IMR-90 (cell line): ENCODE results near the gene PTPRN2. TPM values are rescaled to one million over a fixed set of nuclear protein-coding genes. Genes with fewer than 3 reads are reported as not detected.

ENCODE experiments used
- ATAC-seq: fragments of 200-7000 bp; cut with Tn5 transposase; 2 replicates; pipeline ENCODE4 v1.9.1; 2020; ENCODE audit warnings: low read depth, mild to moderate bottlenecking, moderate library complexity
- BruUV-seq: library from RNA; stranded (reverse); fragments of 400-500 nt; replicated peaks from 2 replicates; lab custom pipeline; 2021; lab: Mats Ljungman, UMichigan
- CTCF ChIA-PET: fragments of 300-600 bp; formaldehyde crosslinking; extraction: SDS; loops from one replicate; lab custom pipeline; 2021; ENCODE audit warnings: antibody characterized with exemption; lab: Yijun Ruan, JAX
- POLR2A ChIA-PET: fragments of 300-600 bp; sonication (Branson Sonifier 250); formaldehyde crosslinking; loops from one replicate; lab custom pipeline; 2022; ENCODE audit warnings: antibody characterized with exemption; ENCODE audit not compliant: unreplicated experiment; lab: Charles Lee
- DNase-seq: peaks from one replicate; pipeline ENCODE4 v3.0.0; 2013
- H2AFZ ChIP-seq: replicated peaks from 2 replicates; pipeline ENCODE3; 2013; ENCODE audit warnings: low read length, mild to moderate bottlenecking; ENCODE audit not compliant: poor library complexity
- H2AK5ac ChIP-seq: 2 replicates; pipeline ENCODE4 v1.6.1; 2013; ENCODE audit warnings: low read depth, low read length, inconsistent platforms
- H2AK9ac ChIP-seq: replicated peaks from 2 replicates; pipeline ENCODE3; 2013; ENCODE audit warnings: mild to moderate bottlenecking, low read depth, low read length, moderate library complexity; ENCODE audit not compliant: poor library complexity
- H2BK120ac ChIP-seq: 2 replicates; pipeline ENCODE4 v1.6.1; 2013; ENCODE audit warnings: low read depth, low read length, inconsistent platforms
- H2BK15ac ChIP-seq: 3 replicates; pipeline ENCODE4 v1.6.1; 2013; ENCODE audit warnings: low read depth, low read length, inconsistent platforms
- H2BK20ac ChIP-seq: 2 replicates; pipeline ENCODE4 v1.6.1; 2013; ENCODE audit warnings: low read depth, mild to moderate bottlenecking, inconsistent platforms, low read length, moderate library complexity
- H2BK5ac ChIP-seq: 2 replicates; pipeline ENCODE4 v1.6.1; 2013; ENCODE audit warnings: mild to moderate bottlenecking, low read depth, low read length, inconsistent platforms; ENCODE audit not compliant: poor library complexity, severe bottlenecking
- H3K14ac ChIP-seq: replicated peaks from 2 replicates; pipeline ENCODE4 v1.6.1; 2013; ENCODE audit warnings: low read depth, low read length, inconsistent platforms
- H3K18ac ChIP-seq: 2 replicates; pipeline ENCODE4 v1.6.1; 2013; ENCODE audit warnings: low read depth, low read length, control low read depth
- H3K23ac ChIP-seq: 2 replicates; pipeline ENCODE4 v1.6.1; 2013; ENCODE audit warnings: low read depth, low read length, inconsistent platforms
- H3K27ac ChIP-seq: 2 replicates; pipeline ENCODE4 v1.5.1; 2013; ENCODE audit warnings: mild to moderate bottlenecking, control low read depth, low read length; ENCODE audit not compliant: insufficient read depth
- H3K27me3 ChIP-seq: 2 replicates; pipeline ENCODE4 v1.6.1; 2013; ENCODE audit warnings: low read length; ENCODE audit not compliant: control insufficient read depth, insufficient read depth
- H3K36me3 ChIP-seq: 2 replicates; pipeline ENCODE4 v1.6.1; 2013; ENCODE audit warnings: low read length, mixed read lengths; ENCODE audit not compliant: control insufficient read depth, insufficient read depth
- H3K4ac ChIP-seq: 2 replicates; pipeline ENCODE4 v1.6.1; 2013; ENCODE audit warnings: low read depth, low read length, inconsistent platforms
- H3K4me1 ChIP-seq: 2 replicates; pipeline ENCODE4 v1.6.1; 2013; ENCODE audit warnings: low read length, mixed read lengths; ENCODE audit not compliant: control insufficient read depth, insufficient read depth
- H3K4me2 ChIP-seq: 2 replicates; pipeline ENCODE4 v1.6.1; 2013; ENCODE audit warnings: low read depth, mild to moderate bottlenecking, control low read depth, low read length, moderate library complexity
- H3K4me3 ChIP-seq: 2 replicates; pipeline ENCODE4 v1.5.1; 2013; ENCODE audit warnings: low read depth, mild to moderate bottlenecking, control low read depth, low read length, moderate library complexity; ENCODE audit not compliant: insufficient read depth
- H3K56ac ChIP-seq: 2 replicates; pipeline ENCODE4 v1.6.1; 2013; ENCODE audit warnings: low read length, inconsistent platforms; ENCODE audit not compliant: insufficient read depth; ENCODE audit errors: extremely low read depth
- H3K79me1 ChIP-seq, 2 experiments: 2 replicates each; pipeline ENCODE4 v1.6.1; 2013; ENCODE audit warnings: low read length in 2 of 2, inconsistent platforms in 1 of 2, low read depth in 1 of 2
- H3K9ac ChIP-seq: 2 replicates; pipeline ENCODE4 v1.6.1; 2013; ENCODE audit warnings: low read depth, low read length, control low read depth
- H3K9me1 ChIP-seq: 2 replicates; pipeline ENCODE4 v1.6.1; 2013; ENCODE audit warnings: low read length, inconsistent platforms; ENCODE audit not compliant: insufficient read depth
- H3K9me3 ChIP-seq: 2 replicates; pipeline ENCODE4 v1.6.1; 2013; ENCODE audit warnings: low read length; ENCODE audit not compliant: control insufficient read depth, insufficient read depth
- H4K20me1 ChIP-seq: 2 replicates; pipeline ENCODE4 v1.6.1; 2013; ENCODE audit warnings: low read length, inconsistent platforms; ENCODE audit not compliant: insufficient read depth
- H4K5ac ChIP-seq: 2 replicates; pipeline ENCODE4 v1.6.1; 2013; ENCODE audit warnings: mild to moderate bottlenecking, low read depth, low read length, control low read depth
- H4K8ac ChIP-seq, 2 experiments: 2 replicates each; pipeline ENCODE4 v1.6.1; 2013; ENCODE audit warnings: low read depth in 2 of 2, low read length in 2 of 2, control low read depth in 1 of 2, inconsistent platforms in 1 of 2
- H4K91ac ChIP-seq: 2 replicates; pipeline ENCODE4 v1.6.1; 2013; ENCODE audit warnings: low read depth, low read length, inconsistent platforms; ENCODE audit not compliant: insufficient read depth
- CEBPB ChIP-seq: IDR thresholded peaks from 2 replicates; pipeline ENCODE4 v1.6.1; 2012; ENCODE audit warnings: low read depth, low read length, improper control_type of control experiment
- CHD1 ChIP-seq: IDR thresholded peaks from 2 replicates; pipeline ENCODE4 v1.6.1; 2012; ENCODE audit warnings: low read depth, low read length, improper control_type of control experiment
- FOS ChIP-seq: fragments of 150-350 bp; IDR thresholded peaks from 2 replicates; pipeline ENCODE4 v1.6.1; 2016; ENCODE audit warnings: low read depth, low read length
- MAFK ChIP-seq: IDR thresholded peaks from 2 replicates; pipeline ENCODE4 v1.6.1; 2012; ENCODE audit warnings: low read depth, low read length, improper control_type of control experiment
- POLR2A ChIP-seq: IDR thresholded peaks from 2 replicates; pipeline ENCODE4 v1.6.1; 2012; ENCODE audit warnings: mild to moderate bottlenecking, low read depth, low read length
- RAD21 ChIP-seq: IDR thresholded peaks from 2 replicates; pipeline ENCODE4 v1.6.1; 2012; ENCODE audit warnings: low read length, improper control_type of control experiment
- RCOR1 ChIP-seq: IDR thresholded peaks from 2 replicates; pipeline ENCODE4 v1.6.1; 2012; ENCODE audit warnings: mild to moderate bottlenecking, low read length, improper control_type of control experiment; ENCODE audit not compliant: insufficient replicate concordance
- RFX5 ChIP-seq: IDR thresholded peaks from 2 replicates; pipeline ENCODE4 v1.8.0; 2012; ENCODE audit warnings: low read depth, mild to moderate bottlenecking, low read length, moderate library complexity
- WGBS, 2 experiments: methylation state at CpG; one replicate each; pipeline versions ENCODE4 v1.1.5 to v1.1.7; 2013; ENCODE audit warnings: missing lambda C conversion rate in 2 of 2; ENCODE audit not compliant: insufficient read length in 1 of 2; ENCODE audit errors: extremely low coverage in 2 of 2; 5-methylcytosine and 5-hydroxymethylcytosine counted together
- dilution Hi-C: fragments of 300-500 bp; cut with HindIII; formaldehyde crosslinking; loops from one replicate; pipeline ENCODE4 v1.14.3; 2018; ENCODE audit warnings: low sequenced_read_pairs; ENCODE audit not compliant: unreplicated experiment
- in situ Hi-C: fragments of 300-500 bp; cut with MboI; formaldehyde crosslinking; loops from 3 replicates; pipeline ENCODE4 v1.14.3; 2019; ENCODE audit warnings: low sequenced_read_pairs, inconsistent platforms, mixed read lengths
- intact Hi-C: fragments of 100-400 bp; cut with micrococcal nuclease; formaldehyde crosslinking; loops from 2 replicates; pipeline ENCODE4 v1.10.0; 2022
- polyA plus RNA-seq, 3 experiments: library from polyadenylated mRNA; depleted of rRNA; stranded (reverse); fragments of >200 nt; gene quantifications; 2 replicates each; pipeline ENCODE4 v1.2.3, GENCODE V29; 2012; ENCODE audit warnings: low replicate concordance in 1 of 3
- total RNA-seq: library from RNA; depleted of rRNA; stranded (reverse); fragments of >200 nt; gene quantifications from 2 replicates; pipeline ENCODE4 v1.2.3, GENCODE V29; 2012
- TF ChIP-seq, protein P1 (sequence below): fragments of 150-350 bp; IDR thresholded peaks from 2 replicates; pipeline ENCODE4 v1.6.1; 2017; ENCODE audit warnings: mild to moderate bottlenecking, antibody characterized with exemption, low read length, low read depth
- TF ChIP-seq, protein P2 (sequence below): conservative IDR thresholded peaks from 2 replicates; pipeline ENCODE4 v1.5.1; 2012; ENCODE audit warnings: mild to moderate bottlenecking, low read depth, low read length, improper control_type of control experiment

PTPRN2 gene
- total and polyA plus RNA-seq, 2 of the 4 experiments (the other 2 are of a cell fraction) = 0.03 TPM; not detected in 1

DNA sequence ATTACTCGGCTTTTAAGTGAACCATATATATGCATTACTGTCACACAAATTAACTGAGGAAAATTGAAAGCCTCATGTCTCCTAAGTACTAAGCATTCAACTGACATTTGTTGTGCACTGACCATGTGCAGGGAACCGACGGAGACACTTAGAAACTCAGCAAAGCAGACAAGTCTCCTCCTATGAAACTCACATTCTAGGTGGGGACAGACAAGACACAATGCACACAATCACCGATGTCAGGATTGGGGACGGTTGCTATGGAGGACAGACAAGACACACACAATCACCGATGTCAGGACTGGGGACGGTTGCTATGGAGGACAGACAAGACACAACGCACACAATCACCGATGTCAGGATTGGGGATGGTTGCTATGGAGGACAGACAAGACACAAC is 134.0 kb downstream of the PTPRN2 start:
- no peak overlapping the region for H2BK20ac ChIP-seq
- no peak overlapping the region for H3K27ac ChIP-seq
- no peak overlapping the region for H4K8ac ChIP-seq
- H3K9me3 ChIP-seq = peaks cover 56% of the 10 kb centered on the region
- no peak overlapping the region for H3K4me2 ChIP-seq
- no peak overlapping the region for H2BK15ac ChIP-seq
- no peak overlapping the region for H3K14ac ChIP-seq
- CTCF ChIA-PET = no interaction called here
- H2BK5ac ChIP-seq = no peak overlapping the region
- H2AFZ ChIP-seq = no peak overlapping the region
- 44% methylated on average over 2 of the region's 9 CpGs; no CpG with 5 or more reads in 1 of the 2 experiments for WGBS, 2 experiments
- no peak overlapping the region for H2AK9ac ChIP-seq
- H3K36me3 ChIP-seq = no peaks in the 10 kb centered on the region
- in situ Hi-C loops (no loop called here), dilution Hi-C loops (no loop called here), intact Hi-C loops (no loop called here)
- no peak for DNase-seq
- no peak overlapping the region for H3K9ac ChIP-seq
- ATAC-seq = no peak
- H3K56ac ChIP-seq = no peak overlapping the region
- no peak overlapping the region for H3K4me3 ChIP-seq
- H3K79me1 ChIP-seq = no peaks in the 10 kb centered on the region
- no peak overlapping the region for H3K23ac ChIP-seq
- H3K4me1 ChIP-seq = no peaks in the 10 kb centered on the region
- H3K18ac ChIP-seq = no peak overlapping the region
- TF ChIP-seq RCOR1 = no peak
- no peak for TF ChIP-seq FOS
- no peak for TF ChIP-seq RAD21
- TF ChIP-seq MAFK = no peak
- TF ChIP-seq, protein P1, sequence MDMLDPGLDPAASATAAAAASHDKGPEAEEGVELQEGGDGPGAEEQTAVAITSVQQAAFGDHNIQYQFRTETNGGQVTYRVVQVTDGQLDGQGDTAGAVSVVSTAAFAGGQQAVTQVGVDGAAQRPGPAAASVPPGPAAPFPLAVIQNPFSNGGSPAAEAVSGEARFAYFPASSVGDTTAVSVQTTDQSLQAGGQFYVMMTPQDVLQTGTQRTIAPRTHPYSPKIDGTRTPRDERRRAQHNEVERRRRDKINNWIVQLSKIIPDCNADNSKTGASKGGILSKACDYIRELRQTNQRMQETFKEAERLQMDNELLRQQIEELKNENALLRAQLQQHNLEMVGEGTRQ = no peak
- TF ChIP-seq CHD1 = no peak
- TF ChIP-seq, protein P2, sequence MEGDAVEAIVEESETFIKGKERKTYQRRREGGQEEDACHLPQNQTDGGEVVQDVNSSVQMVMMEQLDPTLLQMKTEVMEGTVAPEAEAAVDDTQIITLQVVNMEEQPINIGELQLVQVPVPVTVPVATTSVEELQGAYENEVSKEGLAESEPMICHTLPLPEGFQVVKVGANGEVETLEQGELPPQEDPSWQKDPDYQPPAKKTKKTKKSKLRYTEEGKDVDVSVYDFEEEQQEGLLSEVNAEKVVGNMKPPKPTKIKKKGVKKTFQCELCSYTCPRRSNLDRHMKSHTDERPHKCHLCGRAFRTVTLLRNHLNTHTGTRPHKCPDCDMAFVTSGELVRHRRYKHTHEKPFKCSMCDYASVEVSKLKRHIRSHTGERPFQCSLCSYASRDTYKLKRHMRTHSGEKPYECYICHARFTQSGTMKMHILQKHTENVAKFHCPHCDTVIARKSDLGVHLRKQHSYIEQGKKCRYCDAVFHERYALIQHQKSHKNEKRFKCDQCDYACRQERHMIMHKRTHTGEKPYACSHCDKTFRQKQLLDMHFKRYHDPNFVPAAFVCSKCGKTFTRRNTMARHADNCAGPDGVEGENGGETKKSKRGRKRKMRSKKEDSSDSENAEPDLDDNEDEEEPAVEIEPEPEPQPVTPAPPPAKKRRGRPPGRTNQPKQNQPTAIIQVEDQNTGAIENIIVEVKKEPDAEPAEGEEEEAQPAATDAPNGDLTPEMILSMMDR = no peak
- no peak for TF ChIP-seq CEBPB
- TF ChIP-seq POLR2A = no peak
- TF ChIP-seq RFX5 = no peak
- H4K91ac ChIP-seq = no peak overlapping the region
- no peak overlapping the region for H3K4ac ChIP-seq
- BruUV-seq = no TSS peak
- H2BK120ac ChIP-seq = no peak overlapping the region
- H4K5ac ChIP-seq = no peak overlapping the region
- H4K20me1 ChIP-seq = no peaks in the 10 kb centered on the region
- H2AK5ac ChIP-seq = no peak overlapping the region
- POLR2A ChIA-PET = no interaction called here
- H3K9me1 ChIP-seq = no peaks in the 10 kb centered on the region
- no peaks in the 10 kb centered on the region for H3K27me3 ChIP-seq
